NCI-H1930 (cell line): ENCODE data around the gene CHORDC1.
"Not testable (repeated sequence)": the region's sequence is repeated elsewhere in the genome, so short reads cannot be mapped to it uniquely, and the experiment has no call there.

ENCODE experiments used
- DNase-seq, 2 experiments: peaks; one replicate each; lab custom pipeline; 2025; lab: John Stamatoyannopoulos, UW

CHORDC1 gene

DNA sequence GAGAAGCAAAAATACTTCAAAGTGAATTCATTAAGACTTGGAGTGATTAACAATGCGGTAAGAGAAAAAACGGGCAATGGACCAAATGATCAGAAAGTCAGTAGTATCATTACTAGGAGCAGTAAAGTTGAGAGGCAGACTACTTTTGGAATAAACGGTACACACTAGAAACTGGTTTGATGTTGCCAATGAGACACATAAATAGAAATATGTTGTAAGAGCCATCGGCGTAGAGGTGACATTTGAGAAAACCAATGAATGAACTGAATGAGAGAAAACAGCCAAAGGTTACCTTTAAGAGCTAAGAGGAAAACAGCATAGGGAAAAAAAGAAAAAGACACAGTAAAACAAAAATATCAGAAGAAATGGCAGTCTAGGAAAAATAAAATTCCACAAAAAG is 6.2 kb downstream of the CHORDC1 start:
- DNase-seq: no peak

DNA sequence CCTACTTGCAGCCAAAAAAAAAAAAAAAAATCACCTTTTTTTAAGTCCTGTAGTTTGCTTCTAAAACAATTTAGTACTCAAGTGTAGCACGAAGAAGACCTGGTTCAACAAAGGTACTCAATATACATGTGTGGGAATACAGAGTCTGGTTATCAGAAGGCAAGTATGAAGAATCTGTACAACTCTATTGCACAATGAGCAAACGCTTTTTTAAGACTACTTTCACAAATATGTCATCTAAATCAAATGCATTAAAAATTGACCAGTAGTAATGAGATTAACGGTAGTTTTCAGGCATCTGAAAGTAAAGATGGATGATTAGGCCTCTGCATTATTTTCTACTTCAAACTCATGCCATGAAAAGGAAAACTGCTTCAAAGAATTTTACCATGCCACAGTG is 9.5 kb downstream of the CHORDC1 start:
- DNase-seq: no peak

DNA sequence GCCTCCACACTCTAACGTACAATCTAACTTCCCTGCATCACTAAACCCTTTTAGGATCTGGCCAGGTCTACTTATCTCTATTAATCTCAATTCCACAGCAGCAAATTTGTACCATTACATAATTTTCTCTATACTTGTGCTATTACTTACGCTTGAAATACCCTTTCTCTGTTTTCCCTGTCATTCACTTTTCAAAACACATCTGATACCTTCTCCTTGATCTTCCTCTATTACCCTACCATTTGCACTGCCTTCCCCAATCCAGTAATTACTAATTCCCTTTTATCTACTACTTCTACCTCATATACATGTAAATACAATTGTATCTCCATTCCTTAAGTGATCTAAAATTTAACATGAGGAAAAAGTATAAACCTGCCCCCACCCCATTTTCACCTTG is 14.0 kb downstream of the CHORDC1 start:
- DNase-seq: no peak

DNA sequence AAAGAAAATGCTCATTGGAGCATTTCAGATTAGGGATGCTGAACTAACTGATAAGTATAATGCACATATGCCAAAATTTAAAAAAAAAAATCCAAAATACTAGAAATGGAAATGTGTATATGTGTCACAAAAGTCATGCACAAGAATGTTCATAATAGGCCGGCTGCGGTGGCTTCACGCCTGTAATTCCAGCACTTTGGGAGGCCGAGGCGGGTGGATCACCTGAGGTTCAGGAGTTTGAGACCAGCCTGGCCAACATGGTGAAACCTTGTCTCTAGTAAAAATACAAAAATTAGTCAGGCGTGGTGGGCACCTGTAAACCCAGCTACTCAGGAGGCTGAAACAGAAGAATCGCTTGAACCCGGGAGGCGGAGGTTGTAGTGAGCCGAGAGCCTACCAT is 14.9 kb downstream of the CHORDC1 start:
- not testable (repeated sequence) for DNase-seq

DNA sequence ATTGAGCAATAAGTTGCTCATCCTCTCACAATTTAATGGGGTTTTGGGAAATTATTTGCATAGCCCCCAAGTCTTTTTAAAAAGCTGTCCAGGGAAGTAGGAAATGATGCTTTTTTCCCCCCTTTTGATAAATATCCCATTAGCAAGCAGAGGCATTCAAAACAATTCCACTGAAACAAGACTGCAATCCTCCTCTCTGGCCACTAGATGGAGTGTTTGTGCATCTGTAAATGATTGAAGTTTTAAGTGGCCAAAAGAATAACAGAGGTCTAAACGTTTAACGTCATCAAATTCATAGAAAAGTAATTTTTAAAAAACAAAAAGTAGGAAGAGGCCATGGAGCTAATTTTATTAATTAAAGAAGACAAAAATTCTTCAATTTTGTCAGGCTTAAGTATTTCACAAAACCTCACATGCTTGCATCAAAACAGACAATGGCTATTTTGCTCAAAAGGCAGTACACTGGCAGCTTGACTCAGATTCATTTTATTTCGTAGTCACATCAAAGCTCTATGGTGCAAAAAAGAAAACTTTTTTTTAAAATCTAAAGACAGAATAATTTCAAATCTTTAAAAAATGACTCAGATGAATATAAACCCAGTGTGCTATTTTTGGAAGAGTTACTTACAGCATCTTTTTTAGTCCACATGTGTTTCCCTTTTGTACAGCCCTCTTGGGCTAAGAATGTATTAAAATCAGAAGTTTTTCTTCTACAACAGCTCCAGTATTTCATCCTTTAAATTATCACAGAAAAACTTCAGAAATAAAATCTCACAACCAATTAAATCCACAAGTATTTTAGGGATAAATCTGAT is 17.8 kb downstream of the CHORDC1 start:
- DNase-seq: peak in 1 of 2 experiments; percentile 2

DNA sequence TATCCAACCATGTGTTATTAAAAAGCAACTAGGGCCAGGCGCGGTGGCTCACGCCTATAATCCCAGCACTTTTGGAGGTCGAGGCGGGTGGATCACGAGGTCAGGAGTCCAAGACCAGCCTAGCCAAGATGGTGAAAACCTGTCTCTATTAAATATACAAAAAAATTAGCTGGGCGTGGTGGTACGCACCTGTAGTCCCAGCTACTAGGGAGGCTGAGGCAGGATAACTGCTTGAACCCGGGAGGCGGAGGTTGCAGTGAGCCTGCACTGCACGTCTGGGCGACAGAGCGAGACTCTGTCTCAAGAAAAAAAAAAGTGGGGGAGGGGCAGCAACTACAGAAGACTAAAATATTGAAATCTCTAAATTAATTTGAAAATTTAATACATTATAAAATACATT is 18.4 kb downstream of the CHORDC1 start:
- DNase-seq: no peak

DNA sequence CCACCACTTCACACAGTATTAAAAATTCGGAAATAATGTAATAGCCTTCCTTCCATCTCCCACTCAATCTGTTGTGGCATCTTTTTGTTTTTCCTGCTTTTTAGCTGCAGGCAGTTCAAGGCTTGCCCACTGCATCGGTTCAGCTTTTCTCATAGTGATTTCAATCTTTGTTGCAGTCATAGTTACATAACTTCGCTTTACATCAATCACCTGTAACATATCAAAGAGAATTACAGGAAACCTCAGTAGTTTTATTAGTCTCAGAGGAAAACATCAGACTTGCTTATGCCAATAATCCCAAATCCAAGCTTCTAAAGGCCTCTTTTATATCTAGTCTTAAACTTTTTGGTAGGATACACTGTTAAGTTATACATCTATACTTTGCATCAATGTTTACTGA is 20.5 kb downstream of the CHORDC1 start:
- DNase-seq: no peak

DNA sequence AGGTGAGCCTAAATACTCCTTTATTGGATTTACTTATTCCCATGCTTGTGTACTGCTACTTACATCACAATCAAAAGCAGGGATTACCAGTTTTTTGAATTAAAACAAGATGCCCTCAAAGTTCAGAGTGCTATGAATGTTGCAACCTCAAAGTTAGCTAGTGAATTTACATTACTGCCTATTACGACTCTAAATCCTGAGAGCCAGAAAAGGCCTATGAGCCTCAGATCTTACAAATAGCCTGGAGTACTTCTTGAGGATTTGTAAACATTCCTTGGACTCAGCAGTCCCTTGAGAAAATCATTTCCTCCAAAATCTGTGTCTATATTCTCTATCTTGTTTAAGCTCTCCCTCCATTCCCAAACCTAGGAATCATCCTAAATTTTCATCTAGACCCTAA is 25.5 kb downstream of the CHORDC1 start:
- no peak for DNase-seq

DNA sequence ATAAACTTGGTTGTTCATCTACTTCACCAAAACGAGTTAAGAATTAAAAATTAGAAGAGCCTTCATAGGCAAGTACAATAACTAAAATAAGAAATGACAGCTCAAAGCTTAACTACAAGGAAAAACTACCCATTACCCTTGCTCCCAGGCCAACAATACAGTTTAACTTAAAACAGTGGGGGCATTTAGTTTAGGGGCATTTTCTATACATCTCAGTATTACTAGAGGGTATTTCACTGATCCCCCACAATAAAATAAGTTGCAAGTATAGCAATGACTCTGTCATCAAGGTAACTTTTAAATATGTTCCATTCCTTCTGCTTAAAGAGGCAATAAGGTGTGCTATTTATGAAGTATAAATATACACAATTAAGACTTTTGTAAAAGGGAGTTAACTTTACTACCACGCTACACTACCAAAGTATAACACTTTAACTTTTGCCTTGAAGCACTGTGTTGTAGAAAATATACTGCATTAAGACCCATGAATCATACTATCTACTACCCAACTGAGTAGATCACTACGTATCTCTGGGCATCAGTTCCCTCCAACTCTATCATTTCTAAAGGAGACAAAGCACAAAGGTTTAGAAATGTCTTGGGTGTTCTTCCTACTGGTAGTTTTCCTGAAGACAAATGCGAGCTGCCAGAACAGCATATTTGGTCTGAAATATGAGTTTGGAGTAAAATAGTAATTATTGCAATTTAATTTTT is 29.8 kb downstream of the CHORDC1 start:
- DNase-seq: no peak

DNA sequence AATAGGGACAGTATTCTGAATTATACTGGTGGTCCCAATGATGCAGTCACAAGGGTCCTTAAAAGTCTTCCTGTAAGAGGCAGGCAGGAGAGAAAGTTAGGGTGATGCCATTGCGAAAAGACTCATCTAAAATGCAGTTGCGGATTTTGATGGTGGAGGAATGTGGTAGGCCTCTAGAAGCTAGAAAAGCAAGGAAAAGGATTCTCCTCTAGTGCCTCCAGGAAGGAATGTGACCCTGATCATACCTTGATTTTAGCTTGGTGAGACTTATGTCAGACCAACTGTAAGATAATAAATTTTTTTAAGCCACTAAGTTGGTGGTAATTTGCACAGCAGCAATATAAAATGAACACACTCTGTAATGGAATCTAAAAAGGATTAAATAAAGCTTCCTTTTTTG is 33.8 kb downstream of the CHORDC1 start:
- DNase-seq: no peak

DNA sequence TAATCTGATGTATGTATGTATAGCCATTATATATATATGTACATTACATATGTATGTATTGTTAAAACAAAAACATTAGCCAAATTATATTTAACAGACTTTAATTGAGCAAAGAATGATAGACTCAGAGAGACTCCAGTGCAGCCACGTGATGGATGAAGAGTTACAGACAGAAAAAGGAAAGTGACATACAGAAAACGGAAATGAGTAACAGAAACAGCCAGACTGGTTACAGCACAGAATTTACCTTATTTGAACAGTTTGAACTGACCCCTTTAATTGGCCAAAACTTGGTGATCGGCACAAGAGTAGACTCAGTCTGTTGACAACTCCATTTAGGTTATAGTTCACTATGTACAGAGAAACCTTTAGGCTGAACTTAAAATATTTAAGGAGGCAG is 35.0 kb downstream of the CHORDC1 start:
- no peak for DNase-seq

DNA sequence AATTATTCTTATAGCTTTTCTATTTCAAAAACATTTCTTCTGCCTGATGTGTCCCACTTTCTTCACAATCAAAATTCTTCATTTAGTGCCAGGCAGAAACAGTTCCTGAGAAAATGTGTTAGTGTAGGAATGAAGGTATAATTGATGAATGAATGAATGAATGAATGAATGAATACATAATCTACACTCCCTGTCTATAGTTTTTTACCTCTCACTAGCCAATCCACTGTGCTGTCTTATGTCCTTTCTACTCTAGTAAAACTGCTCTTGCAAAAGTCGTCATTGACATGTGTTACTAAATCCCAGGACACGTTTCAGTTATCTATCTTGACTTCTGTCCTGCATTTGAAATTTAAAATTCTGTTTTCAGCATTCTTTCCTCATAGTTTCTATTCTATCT is 42.9 kb downstream of the CHORDC1 start:
- DNase-seq: no peak

DNA sequence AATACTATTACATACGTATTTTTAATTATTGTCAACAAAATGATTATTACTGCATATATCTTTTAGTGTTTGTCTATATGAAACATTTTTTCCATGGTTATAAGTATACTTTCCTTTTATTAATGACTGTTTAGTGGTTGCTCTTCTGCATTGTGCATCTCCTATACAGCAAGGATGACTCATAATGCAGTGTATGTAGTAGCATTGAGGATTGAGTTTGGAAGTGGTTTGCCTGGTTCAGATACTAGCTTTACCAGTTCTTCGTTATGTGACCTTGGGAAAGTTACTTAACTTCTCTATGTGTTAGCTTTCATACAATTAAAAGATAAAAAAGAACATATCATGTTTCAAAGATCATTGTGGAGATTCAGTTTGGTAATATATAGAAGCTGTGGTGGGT is 44.1 kb downstream of the CHORDC1 start:
- no peak for DNase-seq

DNA sequence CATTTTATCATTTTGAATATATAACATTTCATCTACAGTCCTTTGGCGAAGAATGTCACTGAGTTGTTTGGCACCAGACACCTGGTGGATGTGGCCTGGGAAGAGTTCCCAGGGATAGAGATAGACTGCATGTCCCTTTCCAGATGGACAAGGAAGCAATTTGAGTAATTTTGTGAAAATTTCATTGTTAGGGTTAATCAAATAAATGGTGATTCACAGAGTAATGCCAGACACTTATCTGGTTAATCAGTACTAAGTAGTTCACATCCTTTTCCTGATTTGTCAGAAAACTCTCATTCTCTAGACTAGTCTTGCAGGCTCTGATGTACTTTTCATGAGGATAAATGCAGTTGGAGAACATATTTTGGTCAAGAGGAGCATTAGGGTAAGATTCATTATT is 46.8 kb downstream of the CHORDC1 start:
- no peak for DNase-seq

DNA sequence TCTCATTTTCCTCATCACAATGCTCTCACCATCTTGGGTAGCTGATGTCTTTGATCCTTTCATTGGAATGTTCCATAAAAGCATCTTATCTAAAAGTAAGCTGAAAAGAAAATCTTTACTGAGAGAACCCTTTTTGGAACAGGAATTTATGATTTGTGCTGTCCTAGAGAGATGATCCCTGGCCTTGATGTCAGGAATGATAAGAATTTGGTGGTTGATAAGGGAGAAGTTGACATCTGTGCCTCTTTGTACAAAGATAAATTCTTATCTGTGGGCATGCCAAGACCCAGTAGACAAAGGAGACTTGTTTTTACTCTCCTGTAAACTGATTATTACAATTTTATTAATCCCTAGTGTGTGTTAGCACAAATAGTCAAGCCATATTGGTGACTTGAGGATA is 51.5 kb downstream of the CHORDC1 start:
- no peak for DNase-seq

DNA sequence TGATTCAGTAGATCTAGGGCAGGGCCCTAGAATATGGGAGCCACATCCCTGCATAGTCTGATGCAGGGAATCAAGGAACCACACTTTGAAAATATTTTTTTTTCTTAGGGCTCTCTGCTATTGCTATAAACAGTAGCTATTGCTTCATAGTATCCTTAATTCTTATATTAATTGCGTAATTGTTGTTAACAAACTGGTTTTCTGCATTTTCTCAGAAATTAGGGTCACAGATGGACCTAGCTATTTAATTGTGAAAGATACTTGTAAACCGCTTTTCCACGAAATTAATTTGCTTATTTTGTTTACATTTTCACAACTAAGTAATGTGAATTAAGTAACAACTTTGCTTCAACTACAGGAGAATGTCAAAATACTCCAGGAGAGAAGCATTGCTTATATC is 54.3 kb downstream of the CHORDC1 start:
- DNase-seq: no peak

DNA sequence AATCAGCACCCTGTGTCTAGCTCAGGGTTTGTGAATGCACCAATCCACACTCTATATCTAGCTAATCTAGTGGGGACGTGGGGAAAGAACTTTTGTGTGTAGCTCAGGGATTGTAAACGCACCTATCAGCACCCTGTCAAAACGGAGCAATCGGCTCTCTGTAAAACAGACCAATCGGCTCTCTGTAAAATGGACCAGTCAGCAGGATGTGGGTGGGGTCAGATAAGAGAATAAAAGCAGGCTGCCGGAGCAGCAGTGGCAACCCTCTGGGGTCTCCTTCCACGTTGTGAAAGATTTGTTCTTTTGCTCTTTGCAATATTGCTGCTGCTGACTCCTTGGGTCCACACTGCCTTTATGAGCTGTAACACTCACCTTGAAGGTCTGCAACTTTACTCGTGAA is 55.1 kb downstream of the CHORDC1 start:
- not testable (repeated sequence) for DNase-seq

DNA sequence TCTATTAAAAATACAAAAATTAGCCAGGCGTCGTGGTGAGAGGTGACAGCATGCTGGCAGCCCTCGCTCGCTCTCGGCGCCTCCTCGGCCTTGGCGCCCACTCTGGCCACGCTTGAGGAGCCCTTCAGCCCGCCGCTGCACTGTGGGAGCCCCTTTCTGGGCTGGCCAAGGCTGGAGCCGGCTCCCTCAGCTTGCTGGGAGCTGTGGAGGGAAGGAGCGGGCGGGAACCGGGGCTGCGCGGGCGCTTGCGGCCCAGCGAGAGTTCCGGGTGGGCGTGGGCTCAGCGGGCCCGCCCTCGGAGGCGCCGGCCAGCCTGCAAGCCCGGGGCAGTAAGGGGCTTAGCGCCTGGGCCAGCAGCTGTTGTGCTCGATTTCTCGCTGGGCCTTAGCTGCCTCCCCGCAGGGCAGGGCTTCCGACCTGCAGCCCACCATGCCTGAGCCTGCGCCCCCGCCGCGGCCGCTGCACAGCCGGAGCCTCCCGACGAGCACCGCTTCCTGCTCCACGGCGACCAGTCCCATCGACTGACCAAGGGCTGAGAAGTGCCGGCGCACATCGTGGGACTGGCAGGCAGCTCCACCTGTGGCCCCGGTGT is 55.8 kb downstream of the CHORDC1 start:
- not testable (repeated sequence) for DNase-seq
